Measurements from ENCODE around the gene ACVR2B.

The ACVR2B gene

GRCh38 chr3:38509732-38510131 is 56.0 kb downstream of the ACVR2B start:
- no peaks in the 10 kb centered on the region for H3K9me3 ChIP-seq (ENCODE audit: control insufficient read depth, low read length)
- no peak overlapping the region for H3K27ac ChIP-seq
- H3K4me1 ChIP-seq = no peaks in the 10 kb centered on the region
- no peaks in the 10 kb centered on the region for H3K27me3 ChIP-seq (ENCODE audit: control insufficient read depth, insufficient read depth, low read length)
- H3K79me2 ChIP-seq = no peaks in the 10 kb centered on the region
- no peak overlapping the region for H3K4me2 ChIP-seq (ENCODE audit: low read length)
- no peak overlapping the region for H2AFZ ChIP-seq
- H3K36me3 ChIP-seq (ENCODE audit: control insufficient read depth, insufficient read depth, low read length) = no peaks in the 10 kb centered on the region
- no peak overlapping the region for H3K4me3 ChIP-seq (ENCODE audit: low read depth, low read length)
- no peak overlapping the region for H3K9ac ChIP-seq
- TF ChIP-seq CTCF (IDR thresholded peaks at IDR 0.05) = no peak

GRCh38 chr3:38510631-38511030 is 56.9 kb downstream of the ACVR2B start:
- no peak for TF ChIP-seq CTCF (IDR thresholded peaks at IDR 0.05)
- H3K27me3 ChIP-seq (ENCODE audit: control insufficient read depth, insufficient read depth, low read length) = no peaks in the 10 kb centered on the region

GRCh38 chr3:38511546-38511945 is 57.9 kb downstream of the ACVR2B start:
- no peaks in the 10 kb centered on the region for H3K36me3 ChIP-seq (ENCODE audit: control insufficient read depth, insufficient read depth, low read length)
- no peaks in the 10 kb centered on the region for H3K27me3 ChIP-seq (ENCODE audit: control insufficient read depth, insufficient read depth, low read length)
- no peak overlapping the region for H2AFZ ChIP-seq
- H3K9ac ChIP-seq = no peak overlapping the region
- no peak for TF ChIP-seq CTCF (IDR thresholded peaks at IDR 0.05)
- no peak overlapping the region for H3K4me3 ChIP-seq (ENCODE audit: low read depth, low read length)
- no peak overlapping the region for H3K27ac ChIP-seq
- no peaks in the 10 kb centered on the region for H3K9me3 ChIP-seq (ENCODE audit: control insufficient read depth, low read length)
- no peaks in the 10 kb centered on the region for H3K4me1 ChIP-seq
- no peaks in the 10 kb centered on the region for H3K79me2 ChIP-seq
- H3K4me2 ChIP-seq (ENCODE audit: low read length) = no peak overlapping the region

More at GRCh38 chr3:38510631-38511030, 56.9 kb downstream of the ACVR2B start:
- Histone ChIP-seq H3K9me3 (ENCODE audit: control insufficient read depth, low read length) (no peaks in the 10 kb centered on the region), H3K4me2 (ENCODE audit: low read length) (no peak overlapping the region), H3K9ac (no peak overlapping the region), H2AFZ (no peak overlapping the region), H3K4me1 (no peaks in the 10 kb centered on the region), H3K79me2 (no peaks in the 10 kb centered on the region), H3K36me3 (ENCODE audit: control insufficient read depth, insufficient read depth, low read length) (no peaks in the 10 kb centered on the region), H3K4me3 (ENCODE audit: low read depth, low read length) (no peak overlapping the region), H3K27ac (no peak overlapping the region)

- Histone ChIP-seq H3K4me1 (no peaks in the 10 kb centered on the region), H3K36me3 (ENCODE audit: control insufficient read depth, insufficient read depth, low read length) (no peaks in the 10 kb centered on the region), H3K27ac (no peak overlapping the region), H3K4me2 (ENCODE audit: low read length) (no peak overlapping the region), H3K79me2 (no peaks in the 10 kb centered on the region), H3K9ac (no peak overlapping the region), H3K9me3 (ENCODE audit: control insufficient read depth, low read length) (no peaks in the 10 kb centered on the region), H3K27me3 (ENCODE audit: control insufficient read depth, insufficient read depth, low read length) (no peaks in the 10 kb centered on the region), H3K4me3 (ENCODE audit: low read depth, low read length) (no peak overlapping the region), H2AFZ (no peak overlapping the region)
- TF ChIP-seq CTCF (IDR thresholded peaks at IDR 0.05) = no peak
These were observed 61.7 kb downstream of the ACVR2B start for GRCh38 chr3:38515367-38515766.

- TF ChIP-seq CTCF (IDR thresholded peaks at IDR 0.05) = no peak
- Histone ChIP-seq H3K4me2 (ENCODE audit: low read length) (no peak overlapping the region), H3K4me1 (no peaks in the 10 kb centered on the region), H3K4me3 (ENCODE audit: low read depth, low read length) (no peak overlapping the region), H2AFZ (no peak overlapping the region), H3K9ac (no peak overlapping the region), H3K27me3 (ENCODE audit: control insufficient read depth, insufficient read depth, low read length) (no peaks in the 10 kb centered on the region), H3K36me3 (ENCODE audit: control insufficient read depth, insufficient read depth, low read length) (no peaks in the 10 kb centered on the region), H3K27ac (no peak overlapping the region), H3K9me3 (ENCODE audit: control insufficient read depth, low read length) (no peaks in the 10 kb centered on the region), H3K79me2 (no peaks in the 10 kb centered on the region)
These were observed 63.0 kb downstream of the ACVR2B start for GRCh38 chr3:38516669-38517068.
